ENCODE measurements around the gene PSAT1. TPM values are rescaled to one million over a fixed set of nuclear protein-coding genes. Genes with fewer than 3 reads are reported as not detected.

The PSAT1 gene
- total and polyA plus RNA-seq, 2 of the 13 experiments (the other 11 are each of a cell fraction or from before 2014, with no cell fraction given): 135 to 229 TPM

DNA sequence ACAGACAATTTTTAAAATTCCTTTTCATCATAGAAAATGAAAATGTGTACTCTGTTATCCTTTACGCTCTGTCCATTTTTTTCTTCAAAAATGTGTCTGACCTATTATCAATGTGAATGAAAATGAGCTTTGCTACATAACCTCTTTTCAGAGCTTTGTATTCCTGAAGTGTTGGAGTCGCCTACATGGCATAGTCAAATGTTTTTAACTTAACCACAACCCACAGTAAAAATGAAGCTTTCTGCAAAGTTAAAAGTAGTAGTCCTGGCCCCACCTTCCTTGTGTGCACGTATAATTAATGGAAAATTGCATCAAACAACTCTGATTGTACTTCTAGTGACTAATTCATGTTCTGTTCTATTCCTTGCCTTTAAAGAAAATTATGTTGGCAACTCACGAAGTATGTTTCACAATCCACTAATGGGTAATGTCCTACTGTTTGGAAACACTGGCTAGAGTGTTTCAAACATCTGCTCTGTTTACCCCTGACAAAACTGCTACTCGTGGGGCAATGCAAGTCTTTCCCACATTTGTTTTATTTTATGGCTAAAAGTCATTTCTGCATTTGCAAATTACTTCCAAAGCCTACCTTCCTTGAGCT is 18.6 kb upstream of the PSAT1 start (continued):
- TF ChIP-seq ARID5B (CRISPR knock-in tag; IDR thresholded peaks at IDR 0.05): 0 out of 2 replicates have a peak, but pooled peaks have one; percentile 20
- no peak for TF ChIP-seq GABPA (IDR thresholded peaks at IDR 0.05; ENCODE audit: low read depth, low read length)
- TF ChIP-seq GABPA (CRISPR knock-in tag; IDR thresholded peaks at IDR 0.05; ENCODE audit: low read depth): no peak
- no peak for TF ChIP-seq SOX13 (IDR thresholded peaks at IDR 0.05)
- peak in 1 of 2 experiments; percentile 42; a peak in 1 of 4 replicates for TF ChIP-seq SOX13 (CRISPR knock-in tag; conservative IDR thresholded peaks at IDR 0.05 in 1 of 2, IDR thresholded peaks at IDR 0.05 in 1 of 2)
- TF ChIP-seq FOXP1 (IDR thresholded peaks at IDR 0.05): no peak
- TF ChIP-seq FOXP1 (CRISPR knock-in tag; IDR thresholded peaks at IDR 0.05): peak; percentile 50
- 0 out of 2 replicates have a peak, but pooled peaks have one; percentile 55 for TF ChIP-seq FOXK1 (CRISPR knock-in tag; IDR thresholded peaks at IDR 0.05; ENCODE audit: borderline replicate concordance, low read depth)
- TF ChIP-seq TOE1 (CRISPR knock-in tag; IDR thresholded peaks at IDR 0.05): no peak
- TF ChIP-seq, protein P1, sequence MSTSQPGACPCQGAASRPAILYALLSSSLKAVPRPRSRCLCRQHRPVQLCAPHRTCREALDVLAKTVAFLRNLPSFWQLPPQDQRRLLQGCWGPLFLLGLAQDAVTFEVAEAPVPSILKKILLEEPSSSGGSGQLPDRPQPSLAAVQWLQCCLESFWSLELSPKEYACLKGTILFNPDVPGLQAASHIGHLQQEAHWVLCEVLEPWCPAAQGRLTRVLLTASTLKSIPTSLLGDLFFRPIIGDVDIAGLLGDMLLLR (CRISPR knock-in tag; IDR thresholded peaks at IDR 0.05): no peak
- peak; percentile 75 for TF ChIP-seq CEBPG (CRISPR knock-in tag; IDR thresholded peaks at IDR 0.05)
- TF ChIP-seq FOXA1 (IDR thresholded peaks at IDR 0.05): no peak
- peak; percentile 36; the same call in 1 of the 2 replicates for TF ChIP-seq FOXA1 (CRISPR knock-in tag; IDR thresholded peaks at IDR 0.05)
- 0 out of 4 replicates have a peak, but pooled peaks of 1 of the 2 experiments have one; percentile 15 for TF ChIP-seq KLF16 (CRISPR knock-in tag; IDR thresholded peaks at IDR 0.05)
- TF ChIP-seq EP300 (IDR thresholded peaks at IDR 0.05; ENCODE audit: low read depth in 2 of 2, low read length in 2 of 2): peak in 1 of 2 experiments; percentile 43; a peak in 2 of 4 replicates
- TF ChIP-seq EP300 (CRISPR knock-in tag; IDR thresholded peaks at IDR 0.05; ENCODE audit: borderline replicate concordance): no peak
- TF ChIP-seq ZNF205 (CRISPR knock-in tag; IDR thresholded peaks at IDR 0.05): no peak
- TF ChIP-seq ZNF331 (CRISPR knock-in tag; IDR thresholded peaks at IDR 0.05): no peak
- TF ChIP-seq CREB3 (CRISPR knock-in tag; IDR thresholded peaks at IDR 0.05): no peak
- no peak for TF ChIP-seq SOX6 (IDR thresholded peaks at IDR 0.05)
- TF ChIP-seq SOX6 (CRISPR knock-in tag; IDR thresholded peaks at IDR 0.05): peak; percentile 33; the same call in 1 of the 2 replicates
- no peak for TF ChIP-seq ERF (CRISPR knock-in tag; IDR thresholded peaks at IDR 0.05)
- 0 out of 2 replicates have a peak, but pooled peaks have one; percentile 13 for TF ChIP-seq ZNF792 (CRISPR knock-in tag; IDR thresholded peaks at IDR 0.05)
- TF ChIP-seq KLF6 (CRISPR knock-in tag; IDR thresholded peaks at IDR 0.05): 0 out of 2 replicates have a peak, but pooled peaks have one; percentile 26
- TF ChIP-seq HNF4A (CRISPR knock-in tag; IDR thresholded peaks at IDR 0.05): peak; percentile 7; the same call in 1 of the 2 replicates
- TF ChIP-seq GATAD2A (CRISPR knock-in tag; IDR thresholded peaks at IDR 0.05): peak; percentile 74; the same call in 1 of the 2 replicates

Data from HepG2 (cell line).